GM21717 (cell line): Measurements from ENCODE around the gene SH3RF3.

Experiments used
- ATAC-seq: cut with Tn5 transposase; IDR thresholded peaks from one replicate; pipeline ENCODE4 v1.9.1; 2021; ENCODE audit warnings: mild to moderate bottlenecking, moderate library complexity; ENCODE audit not compliant: unreplicated experiment

The SH3RF3 gene

GRCh38 chr2:109422758-109423500, 293.9 kb downstream of the SH3RF3 start:
- no peak for ATAC-seq

- ATAC-seq, result no peak
Measured at GRCh38 chr2:109423556-109424359, 294.8 kb downstream of the SH3RF3 start.

- ATAC-seq, result no peak
Measured at GRCh38 chr2:109425411-109425810, 296.4 kb downstream of the SH3RF3 start.

- no peak for ATAC-seq
Measured at GRCh38 chr2:109427661-109428091, 298.7 kb downstream of the SH3RF3 start.

GRCh38 chr2:109428281-109428680, 299.3 kb downstream of the SH3RF3 start:
- no peak for ATAC-seq

GRCh38 chr2:109428841-109429566, 300.0 kb downstream of the SH3RF3 start:
- no peak for ATAC-seq

- no peak for ATAC-seq
Measured at GRCh38 chr2:109429567-109430328, 300.7 kb downstream of the SH3RF3 start.

GRCh38 chr2:109430329-109430636, 301.3 kb downstream of the SH3RF3 start:
- no peak for ATAC-seq

GRCh38 chr2:109432421-109432820, 303.4 kb downstream of the SH3RF3 start:
- no peak for ATAC-seq

GRCh38 chr2:109433486-109433885, 304.5 kb downstream of the SH3RF3 start:
- ATAC-seq, result no peak

- ATAC-seq, result no peak
Measured at GRCh38 chr2:109433926-109434325, 304.9 kb downstream of the SH3RF3 start.

- no peak for ATAC-seq
Measured at GRCh38 chr2:109434351-109434750, 305.3 kb downstream of the SH3RF3 start.

GRCh38 chr2:109435066-109435690, 306.2 kb downstream of the SH3RF3 start:
- no peak for ATAC-seq

GRCh38 chr2:109435901-109436598, 307.0 kb downstream of the SH3RF3 start:
- ATAC-seq, result no peak

- no peak for ATAC-seq
Measured at GRCh38 chr2:109436610-109437225, 307.7 kb downstream of the SH3RF3 start.

GRCh38 chr2:109437325-109438090, 308.5 kb downstream of the SH3RF3 start:
- no peak for ATAC-seq

GRCh38 chr2:109438146-109438545, 309.1 kb downstream of the SH3RF3 start:
- ATAC-seq, result no peak

- ATAC-seq, result no peak
Measured at GRCh38 chr2:109438773-109439389, 309.9 kb downstream of the SH3RF3 start.
